RKO (cell line): ENCODE measurements around the gene SLC7A6.

Source experiments
- DNase-seq: peaks from one replicate; pipeline ENCODE4 v3.0.0-alpha.2; 2016; ENCODE audit warnings: low spot score

Gene SLC7A6

DNA sequence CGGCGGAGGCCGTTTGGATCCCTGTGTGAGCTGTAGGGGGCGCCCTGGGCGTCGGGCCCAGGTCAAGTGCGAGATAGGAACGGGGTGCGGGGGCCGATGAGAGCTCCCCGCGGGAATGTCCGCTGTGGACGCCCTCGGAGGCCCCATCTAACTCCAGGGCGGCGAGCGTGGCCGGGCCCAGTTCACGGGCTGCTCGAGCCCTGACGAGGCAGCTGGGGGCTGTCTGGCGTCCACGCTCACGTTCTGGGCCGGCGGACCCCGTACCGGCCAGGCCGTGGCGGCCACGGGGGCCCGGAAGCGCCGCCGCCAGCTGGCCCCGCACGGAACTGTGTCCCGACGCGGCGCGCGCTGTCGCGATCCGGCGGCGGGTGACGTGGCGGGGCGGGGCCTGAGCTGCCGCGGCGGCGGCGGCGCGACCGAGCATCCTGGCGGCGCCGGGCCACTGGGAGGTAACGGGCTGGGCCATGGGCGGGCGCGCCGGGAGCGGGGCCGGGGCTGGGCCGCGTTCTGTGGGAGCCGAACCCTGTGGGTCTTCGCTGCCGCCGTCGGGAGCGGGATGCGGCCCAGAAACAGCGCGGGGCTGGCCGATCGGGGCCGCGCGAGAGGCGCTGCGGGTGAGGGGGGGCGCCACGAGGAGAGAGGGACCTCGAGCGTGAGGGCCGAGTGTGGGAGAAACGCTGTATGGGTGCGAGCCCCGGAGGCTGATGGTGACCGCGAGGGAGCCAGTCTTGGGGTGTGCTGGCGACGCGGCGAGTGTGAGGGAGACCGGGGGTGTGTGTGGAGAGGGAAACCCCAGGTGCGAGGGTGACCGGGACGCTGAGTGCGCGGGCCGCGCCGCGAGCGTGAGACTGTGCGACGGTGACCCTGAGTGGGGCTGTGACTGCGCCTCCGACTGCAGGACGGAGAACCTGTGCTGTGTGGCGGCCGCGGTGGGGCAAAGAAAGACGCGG lies at the start of gene SLC7A6:
SLC7A6 (plus strand) TSS at position 399 of the 950 bp plus-strand sequence. CDS start 10,201 bp downstream, outside the sequence.
- peak; percentile 84 for DNase-seq

DNA sequence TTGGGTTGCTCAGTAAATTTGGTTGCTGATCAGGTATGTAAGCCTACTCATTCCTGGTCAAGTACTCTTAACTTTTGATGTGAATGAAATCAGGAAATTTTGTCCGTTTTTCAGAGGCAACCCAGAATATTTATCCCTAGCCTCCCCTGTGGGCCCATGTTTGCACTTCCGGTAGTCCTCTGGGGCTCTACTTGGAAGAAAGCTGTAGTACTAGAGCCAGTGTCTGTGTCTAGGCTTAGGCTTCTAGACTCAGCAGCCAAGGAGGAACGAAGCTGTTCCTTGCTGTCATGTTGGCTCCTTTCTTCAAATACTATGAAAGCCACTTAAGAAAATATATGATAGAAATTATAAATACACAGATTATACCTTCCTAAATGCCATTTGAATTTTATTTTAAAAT lies 49.6 kb upstream of the SLC7A6 start:
- DNase-seq: no peak

DNA sequence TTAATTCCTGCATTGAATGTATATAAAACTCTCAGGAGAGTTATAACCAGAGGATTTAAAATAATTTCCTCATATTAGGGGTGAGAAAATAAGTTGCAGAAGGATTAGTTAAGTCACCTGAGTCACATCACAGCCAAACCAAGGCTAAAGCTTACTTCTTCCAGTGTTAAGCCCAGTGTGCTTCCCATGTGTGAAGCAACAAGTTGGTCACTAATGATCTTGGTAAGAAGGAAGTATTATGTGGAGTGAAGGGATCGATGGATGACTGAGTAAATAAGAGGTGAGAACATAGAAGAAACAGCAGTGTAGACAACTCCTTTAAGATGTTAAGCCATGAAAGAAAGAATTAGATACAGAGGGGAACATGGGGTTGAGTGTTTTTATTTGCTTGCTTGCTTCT lies 49.0 kb upstream of the SLC7A6 start:
- no peak for DNase-seq

DNA sequence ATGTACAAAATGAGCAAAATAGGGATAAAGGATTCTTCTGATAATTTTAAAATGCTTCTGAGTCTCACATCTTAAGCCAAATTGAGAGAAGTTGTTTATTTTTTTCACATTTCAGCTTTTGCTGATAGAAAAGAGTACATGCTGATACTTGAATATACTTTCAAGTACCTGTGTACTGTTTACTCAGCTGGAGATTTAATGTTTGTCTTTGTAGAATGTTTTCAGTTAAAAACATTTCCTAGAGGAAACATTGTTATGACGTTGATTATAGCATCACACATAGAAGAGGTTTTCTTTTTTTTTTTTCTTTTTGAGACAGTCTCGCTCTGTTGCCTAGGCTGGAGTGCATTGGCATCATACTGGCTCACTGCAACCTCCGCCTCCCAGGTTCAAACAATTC lies 48.1 kb upstream of the SLC7A6 start:
- no peak for DNase-seq

DNA sequence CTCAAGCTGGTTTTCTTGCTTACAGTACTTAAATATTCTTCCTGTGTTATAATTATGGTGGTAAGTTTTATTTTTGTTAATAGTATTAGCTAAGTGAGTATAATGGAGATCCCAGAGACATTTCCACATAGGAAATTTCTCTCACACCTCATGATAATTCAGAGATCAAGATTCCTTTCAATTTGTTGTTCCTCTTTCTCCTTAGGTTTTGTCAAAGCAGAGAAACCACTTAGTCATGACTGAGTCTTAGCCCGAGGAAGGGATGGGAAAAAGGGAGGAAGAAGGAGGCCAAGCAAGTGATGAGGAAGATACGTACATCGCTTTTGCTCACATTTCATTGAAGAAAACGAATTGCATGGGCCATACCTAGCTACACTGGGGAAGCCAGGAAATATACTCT lies 46.8 kb upstream of the SLC7A6 start:
- no peak for DNase-seq

DNA sequence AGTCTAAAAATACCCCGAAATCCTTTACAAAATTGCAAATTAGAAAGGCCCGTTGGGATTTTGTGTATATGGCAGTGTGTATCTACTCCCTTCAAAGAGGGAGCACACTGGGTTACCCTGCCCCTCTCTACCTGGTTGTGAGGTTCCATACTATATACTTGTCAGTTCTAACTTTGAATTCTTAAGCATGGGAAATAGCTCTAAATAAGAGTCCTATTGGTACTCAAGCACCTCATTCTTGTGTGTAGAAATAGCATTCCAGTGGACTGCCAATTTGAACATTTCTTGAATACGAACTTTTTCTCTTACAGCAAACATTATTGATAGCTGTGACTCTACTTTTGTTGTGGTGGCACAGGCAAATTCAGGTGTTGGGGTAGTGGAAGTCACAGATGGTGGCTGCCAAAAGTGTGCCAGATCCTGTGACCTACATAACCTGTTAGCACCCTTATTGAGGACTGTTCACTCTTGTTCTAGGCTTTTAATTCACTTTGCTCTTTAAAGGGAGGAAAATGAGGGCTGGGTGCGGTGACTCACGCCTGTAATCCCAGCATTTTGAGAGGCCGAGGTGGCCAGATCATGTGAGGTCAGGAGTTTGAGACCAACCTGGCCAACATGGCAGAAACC lies 44.5 kb upstream of the SLC7A6 start:
- DNase-seq: no peak

DNA sequence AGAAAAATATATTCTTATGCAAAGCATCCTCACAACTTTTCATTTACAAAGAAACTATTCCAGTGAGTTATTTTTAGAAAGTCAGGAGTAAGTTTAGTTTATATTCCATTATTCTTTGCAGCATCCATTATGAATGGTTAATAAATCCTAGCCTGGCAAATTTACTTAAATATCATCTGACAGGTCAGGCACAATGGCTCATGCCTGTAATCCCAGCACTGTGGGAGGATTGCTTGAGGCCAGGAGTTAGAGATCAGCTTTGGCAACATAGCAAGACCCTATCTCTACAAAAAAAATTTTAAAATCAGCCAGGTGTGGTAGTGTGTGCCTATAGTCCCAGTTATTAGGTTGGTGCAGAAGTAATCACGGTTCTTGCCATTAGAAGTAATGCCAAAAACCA lies 41.3 kb upstream of the SLC7A6 start:
- DNase-seq: no peak

DNA sequence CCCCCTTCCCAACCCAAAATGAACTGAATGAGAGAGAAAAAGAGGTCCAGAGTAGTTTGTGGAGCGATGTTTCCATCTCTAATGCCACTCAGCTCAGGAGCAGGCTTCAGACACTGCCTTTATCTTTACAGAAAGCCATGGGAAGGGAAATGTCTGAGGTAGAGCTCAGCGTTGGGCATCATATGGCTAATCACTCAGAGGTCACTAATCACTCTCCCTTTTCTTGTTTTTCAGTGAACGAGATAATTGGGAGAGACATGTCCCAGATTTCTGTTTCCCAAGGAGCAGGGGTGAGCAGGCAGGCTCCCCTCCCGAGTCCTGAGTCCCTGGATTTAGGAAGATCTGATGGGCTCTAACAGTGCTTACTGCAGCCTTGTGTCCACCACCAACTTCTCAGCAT lies 38.2 kb upstream of the SLC7A6 start:
- no peak for DNase-seq

DNA sequence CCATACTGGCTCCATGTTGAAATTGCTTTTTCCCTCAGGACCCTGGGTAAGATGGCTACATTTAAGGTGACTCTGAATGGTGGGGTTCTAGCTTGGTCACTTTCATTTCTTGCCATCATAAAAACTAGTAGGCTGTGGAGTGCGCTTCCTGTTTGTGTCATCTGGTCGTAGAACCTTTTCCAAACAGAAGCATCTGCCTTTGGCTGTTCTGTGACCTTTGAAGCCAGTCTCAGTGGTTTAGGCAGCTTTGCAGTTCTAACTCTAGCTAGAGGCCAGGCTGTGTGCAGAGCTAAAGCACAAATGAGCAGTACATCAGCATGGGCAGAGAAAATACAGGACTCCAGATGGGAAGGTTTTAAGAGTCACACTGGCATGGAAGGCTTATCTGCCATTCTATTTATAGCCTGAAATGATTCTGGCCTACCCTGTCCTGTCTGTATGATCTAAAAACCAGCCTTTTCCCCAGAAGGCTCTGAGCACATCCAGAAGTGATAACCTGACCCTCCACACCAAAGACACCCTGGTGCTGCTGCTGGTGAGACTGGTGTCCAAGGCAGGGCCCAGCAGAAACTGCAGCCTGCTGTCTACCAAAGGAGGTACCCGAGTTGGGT lies 37.0 kb upstream of the SLC7A6 start:
- no peak for DNase-seq

DNA sequence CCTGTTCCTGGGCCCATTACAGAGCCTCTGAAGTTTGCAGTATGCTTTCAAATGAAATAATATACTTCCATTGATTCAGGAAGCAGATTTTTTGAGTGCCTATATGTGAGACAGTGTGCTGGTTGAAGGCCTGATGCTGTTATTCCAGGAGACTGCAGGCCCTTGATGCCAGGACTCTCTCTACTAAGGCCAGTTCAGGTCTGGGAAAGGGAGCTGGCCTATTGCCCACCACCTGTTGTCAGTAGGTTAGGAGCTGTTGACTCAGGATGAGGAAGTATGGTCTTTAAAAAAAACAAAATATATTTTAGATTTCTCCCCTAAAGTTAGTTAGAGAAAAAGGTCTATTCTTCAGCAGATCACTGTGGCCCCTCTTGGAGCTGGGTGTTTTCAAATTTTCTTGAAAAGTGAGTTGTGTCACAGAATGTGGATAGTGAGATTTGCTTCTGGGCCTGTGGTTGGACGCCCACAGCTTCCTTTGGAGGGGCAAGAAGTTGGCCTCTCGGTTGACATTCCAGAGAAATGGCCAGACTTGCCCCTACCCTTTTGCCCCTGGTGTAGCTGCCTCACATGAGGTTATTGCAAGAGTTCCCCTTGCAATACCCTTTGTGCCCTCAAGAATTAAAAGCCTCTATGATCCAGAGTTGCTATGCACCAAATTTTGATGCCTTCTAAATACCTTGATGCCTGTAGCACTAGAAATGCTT lies 36.3 kb upstream of the SLC7A6 start:
- no peak for DNase-seq

DNA sequence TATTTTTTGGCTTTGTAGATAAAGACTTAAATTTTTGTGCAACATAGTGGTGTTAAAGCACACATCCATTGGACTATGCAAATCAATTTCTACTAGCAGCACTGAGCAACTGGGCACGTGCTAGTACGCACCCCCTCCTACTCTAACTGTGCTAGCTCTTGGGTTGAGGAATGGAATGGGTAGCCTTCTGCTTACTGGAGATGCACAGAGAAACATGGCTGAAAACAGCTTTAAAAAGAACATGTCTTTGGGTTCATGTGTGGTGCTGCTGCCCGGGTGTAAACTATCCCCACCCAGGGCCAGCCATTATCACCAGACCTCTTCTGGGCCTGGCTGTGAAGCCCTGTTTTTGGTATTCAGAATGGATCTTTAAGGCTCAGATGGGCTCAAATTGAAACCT lies 35.7 kb upstream of the SLC7A6 start:
- DNase-seq: no peak

DNA sequence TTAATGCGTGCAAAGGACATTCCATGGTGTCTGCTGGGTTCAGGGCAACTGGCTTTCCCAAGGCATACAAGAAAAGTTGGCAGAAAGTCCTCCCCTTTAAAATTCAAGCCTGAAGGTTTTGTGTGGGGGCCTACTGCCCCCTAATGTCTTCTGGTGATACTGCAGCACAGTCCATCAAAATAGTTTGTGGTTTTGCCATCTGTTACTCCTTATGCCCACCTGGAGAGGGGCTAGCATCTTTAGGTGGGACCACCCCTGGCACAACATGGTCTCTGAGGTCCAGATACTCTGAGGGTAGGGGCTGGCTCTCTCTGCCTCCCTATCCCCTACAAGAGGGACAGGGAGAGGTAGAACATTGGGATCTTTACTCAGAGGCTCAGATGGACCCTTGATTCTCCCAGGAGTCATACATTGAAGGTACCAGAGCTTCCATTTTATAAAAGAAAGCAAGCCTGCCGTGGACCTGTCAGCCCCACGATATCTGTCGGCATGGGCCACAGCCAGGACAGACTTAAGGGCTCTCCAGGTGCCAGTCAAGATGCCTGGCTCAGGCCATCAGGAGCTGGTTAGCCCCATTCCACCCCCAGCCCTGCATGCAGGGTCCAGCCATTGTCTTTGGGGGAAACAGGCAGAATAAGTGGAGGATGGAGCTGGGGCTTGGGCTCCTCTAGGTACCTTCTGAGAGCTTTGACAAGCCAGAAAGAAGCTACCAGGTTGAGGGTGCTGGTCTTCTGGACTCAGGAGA lies 34.7 kb upstream of the SLC7A6 start:
- peak; percentile 72 for DNase-seq

DNA sequence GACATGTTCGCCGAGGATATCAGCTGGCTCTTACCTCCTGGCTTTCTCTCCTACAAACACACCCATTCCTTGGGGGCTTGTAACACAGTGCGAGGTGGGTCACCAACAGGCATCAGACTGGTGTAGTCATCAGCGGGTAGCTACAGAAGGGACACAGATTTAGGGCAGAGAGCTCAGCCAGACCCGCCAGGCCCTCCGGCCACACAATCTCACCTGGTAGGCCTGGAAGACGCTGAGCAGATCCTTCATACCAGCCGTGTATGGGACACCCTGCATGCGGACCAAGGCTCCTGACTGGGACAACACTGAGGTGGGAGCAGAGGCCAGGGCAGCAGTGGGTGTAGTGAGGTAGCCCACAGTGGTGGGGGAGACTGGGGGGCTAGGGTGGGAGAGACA lies 34.2 kb upstream of the SLC7A6 start:
- no peak for DNase-seq

DNA sequence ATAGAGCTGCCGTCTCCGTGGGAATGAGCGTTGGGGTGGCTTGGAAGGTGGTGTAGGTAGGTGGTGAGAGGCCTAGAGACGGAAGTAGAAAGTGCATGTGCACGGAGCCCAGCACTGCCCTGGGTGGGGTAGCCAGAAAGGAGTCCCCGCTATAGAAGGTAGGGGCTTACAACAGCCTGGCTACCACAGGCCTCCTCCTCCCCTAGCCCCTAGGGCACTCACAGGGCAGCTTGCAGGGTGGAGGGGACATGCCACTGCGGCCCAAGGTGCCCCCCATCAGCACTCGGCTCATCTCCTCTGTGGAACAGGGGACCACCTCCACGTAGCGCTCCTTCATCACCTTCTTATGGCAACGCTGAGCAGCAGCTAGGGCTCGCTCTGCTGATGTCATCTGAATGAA lies 33.4 kb upstream of the SLC7A6 start:
- no peak for DNase-seq

DNA sequence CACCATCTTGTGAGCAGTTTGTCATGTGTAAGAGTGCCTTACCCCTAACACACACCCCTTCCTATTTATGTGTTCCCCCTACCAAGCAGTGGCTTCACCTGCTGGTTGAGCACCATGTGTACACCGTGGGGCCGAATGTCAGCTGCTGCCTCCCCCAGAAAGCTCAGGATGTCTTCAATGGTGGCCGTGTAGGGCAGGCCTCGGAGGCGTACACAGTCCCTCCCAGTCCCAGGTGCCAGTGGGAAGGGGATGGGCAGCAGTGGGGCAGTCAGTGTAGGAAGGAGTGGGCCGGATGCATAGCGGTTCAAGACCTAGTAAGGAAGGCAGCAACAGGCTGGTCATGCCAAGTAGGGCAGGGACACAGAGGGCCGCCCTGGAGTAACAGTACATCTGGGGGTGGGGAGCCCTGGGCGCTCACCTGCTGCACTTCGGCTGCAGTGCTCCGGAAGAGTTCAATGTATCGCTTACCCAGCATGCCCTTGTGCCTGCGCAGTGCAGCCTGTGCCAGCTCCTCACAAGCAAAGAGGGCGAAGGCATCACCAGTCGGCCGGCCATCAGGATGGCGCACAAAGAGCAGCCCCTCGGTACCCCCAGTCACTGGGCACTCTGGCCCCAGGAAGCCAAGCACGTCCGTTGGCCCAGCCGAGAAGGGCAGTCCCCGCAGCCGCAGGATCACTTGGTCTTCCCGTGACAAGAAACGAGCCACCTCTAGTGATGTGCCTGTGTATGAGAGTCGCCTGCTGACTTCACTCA lies 32.8 kb upstream of the SLC7A6 start:
- DNase-seq: no peak

DNA sequence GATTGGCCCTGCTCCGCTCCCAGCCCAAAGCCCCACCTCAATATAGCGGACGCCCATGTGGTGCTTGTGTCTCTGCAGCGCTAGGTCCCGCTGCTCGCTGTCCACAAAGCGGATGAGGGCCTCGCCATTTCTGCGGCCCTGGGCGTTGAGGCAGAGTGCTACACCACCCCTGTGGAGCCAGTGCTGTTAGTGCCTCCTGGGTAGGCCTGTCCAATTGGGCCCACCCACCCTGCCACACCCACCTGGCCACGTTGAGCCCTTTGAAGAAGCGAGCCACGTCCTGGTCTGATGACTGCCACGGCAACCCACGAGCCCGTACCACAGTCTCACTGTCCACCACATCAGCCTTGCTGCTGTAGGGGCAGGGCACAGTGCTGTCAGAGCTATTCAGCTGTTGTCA lies 32.0 kb upstream of the SLC7A6 start:
- no peak for DNase-seq

DNA sequence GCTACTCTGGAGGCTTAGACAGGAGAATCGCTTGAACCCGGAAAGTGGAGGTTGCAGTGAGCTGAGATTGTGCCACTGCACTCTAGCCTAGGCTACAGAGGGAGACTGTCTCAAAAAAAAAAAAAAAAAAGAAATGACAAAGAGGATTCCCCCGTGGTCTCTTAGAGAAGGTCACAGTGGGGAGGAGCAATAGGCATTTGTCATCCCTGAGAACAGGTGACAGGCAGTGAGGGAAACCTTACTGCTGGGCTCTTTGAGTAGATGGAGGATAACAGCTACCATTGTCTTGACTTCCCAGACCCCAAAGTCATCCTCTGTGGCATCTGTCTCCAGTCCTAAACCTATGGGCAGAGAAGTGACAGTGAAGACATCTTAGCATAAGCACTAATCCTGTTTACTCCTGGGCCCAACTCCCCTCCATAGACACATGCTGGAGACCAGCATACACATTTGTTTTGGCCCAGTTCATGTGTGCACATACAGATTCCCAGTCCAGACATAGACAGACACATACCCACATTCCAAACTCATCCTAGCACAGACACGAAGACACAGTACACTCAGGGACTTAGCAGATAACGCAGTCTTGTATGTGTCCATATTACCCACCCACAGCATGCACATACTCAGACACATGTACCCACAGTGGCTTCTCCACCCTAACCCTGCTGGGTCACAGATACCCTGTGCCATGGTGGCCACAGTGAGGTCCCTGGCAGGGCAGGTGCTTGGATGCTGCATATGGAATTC lies 31.1 kb upstream of the SLC7A6 start:
- DNase-seq: no peak

DNA sequence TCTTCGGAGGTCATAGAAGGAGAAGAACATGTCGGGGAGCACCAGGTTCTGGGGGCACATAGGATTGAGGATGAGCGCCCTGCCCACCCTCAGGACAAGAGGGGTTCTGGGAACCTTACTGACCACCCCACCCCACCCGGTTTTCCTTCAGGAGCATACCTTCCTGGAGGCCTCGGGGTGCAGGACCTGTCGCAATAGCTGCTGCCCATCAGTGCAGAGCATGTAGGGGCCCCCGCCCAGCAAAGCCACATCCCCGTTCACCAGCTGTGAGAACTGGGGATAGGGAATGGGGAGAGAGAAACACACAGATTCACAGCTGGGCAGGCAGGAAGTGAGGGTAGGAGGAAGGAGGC lies 30.5 kb upstream of the SLC7A6 start:
- DNase-seq: no peak

DNA sequence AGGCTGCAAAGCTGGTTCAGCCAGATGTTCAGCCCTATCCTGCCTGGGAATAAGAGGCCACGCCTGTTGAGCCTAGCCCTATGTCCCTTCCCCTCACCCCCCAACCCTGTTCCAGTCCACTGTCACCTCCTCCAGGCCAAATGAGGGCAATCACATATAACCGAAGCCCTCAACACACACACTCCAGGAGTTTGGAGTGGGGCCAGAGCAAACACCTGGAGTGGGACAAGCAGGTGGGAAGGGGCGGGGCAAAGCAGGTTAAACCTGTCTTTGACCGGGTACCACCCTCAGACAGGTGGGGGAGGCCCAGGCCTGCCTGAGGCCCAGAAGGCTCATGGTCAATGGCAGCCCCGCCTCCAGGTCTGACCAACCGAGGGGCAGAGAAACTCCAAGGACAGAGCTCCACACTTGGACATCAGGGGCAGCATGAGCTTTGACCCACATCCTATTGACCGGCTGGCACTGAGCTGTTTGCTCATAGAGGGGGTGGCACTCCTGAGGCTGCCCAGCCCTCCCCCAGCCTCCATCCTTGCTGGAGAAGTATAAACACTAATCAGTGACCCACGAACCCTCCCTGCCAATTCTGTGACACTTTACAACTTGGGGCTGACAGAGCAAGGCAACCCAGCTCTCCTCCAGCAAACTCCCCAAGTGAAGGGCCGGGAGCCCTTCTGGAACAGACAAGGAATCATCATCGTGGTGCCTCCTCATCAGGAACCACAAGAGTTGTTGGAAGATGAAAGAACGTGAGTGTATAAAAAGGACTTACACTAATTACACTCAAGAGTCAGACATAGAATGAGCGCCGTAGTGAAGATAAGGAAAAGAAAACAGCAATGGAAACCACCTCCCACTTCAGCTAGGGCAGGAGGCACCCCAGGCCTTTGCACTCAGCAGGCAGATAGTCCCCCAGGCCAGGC lies 29.9 kb upstream of the SLC7A6 start:
- DNase-seq: peak; percentile 51
